H1 (cell line): Measurements from ENCODE around the gene DGKH. TPM values are rescaled to one million over a fixed set of nuclear protein-coding genes. Genes with fewer than 3 reads are reported as not detected.

ENCODE experiments used
- CHD7 ChIP-seq: fragments of 300-600 bp; sonication (generic); IDR thresholded peaks from 2 replicates; pipeline ENCODE4 v1.7.1; 2012; ENCODE audit warnings: low read length, moderate library complexity, mild to moderate bottlenecking, inconsistent platforms; ENCODE audit not compliant: insufficient replicate concordance
- NANOG ChIP-seq: IDR thresholded peaks from 2 replicates; pipeline ENCODE4 v1.6.1; 2011; ENCODE audit warnings: low read length, low read depth, mild to moderate bottlenecking, inconsistent platforms; ENCODE audit not compliant: insufficient read depth, poor library complexity, severe bottlenecking
- POU5F1 ChIP-seq: IDR thresholded peaks from 2 replicates; pipeline ENCODE4 v1.6.1; 2011; ENCODE audit warnings: low read depth, mild to moderate bottlenecking, low read length, moderate library complexity
- SP1 ChIP-seq: IDR thresholded peaks from 2 replicates; pipeline ENCODE4 v1.6.1; 2011; ENCODE audit warnings: low read depth, low read length
- polyA plus RNA-seq, 7 experiments: library from polyadenylated mRNA; depleted of rRNA in 3 of 7; stranded (reverse) in 5 of 7; unstranded in 2 of 7; fragments of >200 nt in 5 of 7; fragments of 200-250 nt in 2 of 7; gene quantifications; 1 replicate in 5 of 7; 2 replicates in 1 of 7; 4 replicates in 1 of 7; pipeline versions ENCODE4 v1.2.1 to v1.2.3, GENCODE V29; 2011 to 2013; ENCODE audit warnings: missing spikeins in 2 of 7, mixed read lengths in 2 of 7
- total RNA-seq: library from RNA; stranded (reverse); fragmentation: NEBNext Ultra II Directional; extraction: Animal tissue kit (Norgen Biotek cat#: 25700); gene quantifications from 2 replicates; pipeline ENCODE4 v1.2.1, GENCODE V29; 2021

The DGKH gene
- total and polyA plus RNA-seq, 2 of the 8 experiments (the other 6 are each of a cell fraction or from before 2014, with no cell fraction given), result 2.1 to 7.9 TPM

- TF ChIP-seq CHD7 (peak; percentile 71), POU5F1 (no peak), NANOG (peak; percentile 69), SP1 (0 out of 2 replicates have a peak, but pooled peaks have one; percentile 38)
- TF ChIP-seq, all 59 proteins: peak for 6
Observed at GRCh38 chr13:42170029-42170428, 121.6 kb downstream of the DGKH start (continued).
